ENCODE results near the gene SRGAP3.

The SRGAP3 gene

GRCh38 chr3:9178697-9179096 is 70.7 kb downstream of the SRGAP3 start:
- ATAC-seq (ENCODE audit: low read depth) = no peak
- peaks cover 23% of the 10 kb centered on the region for H3K4me1 ChIP-seq (ENCODE audit: insufficient read depth, poor library complexity, severe bottlenecking)
- no peaks in the 10 kb centered on the region for H3K27me3 ChIP-seq (ENCODE audit: insufficient read depth, poor library complexity, severe bottlenecking)
- no peak for DNase-seq (ENCODE audit: low spot score)
- no peaks in the 10 kb centered on the region for H3K9me3 ChIP-seq (ENCODE audit: severe bottlenecking)
- TF ChIP-seq, protein P1, sequence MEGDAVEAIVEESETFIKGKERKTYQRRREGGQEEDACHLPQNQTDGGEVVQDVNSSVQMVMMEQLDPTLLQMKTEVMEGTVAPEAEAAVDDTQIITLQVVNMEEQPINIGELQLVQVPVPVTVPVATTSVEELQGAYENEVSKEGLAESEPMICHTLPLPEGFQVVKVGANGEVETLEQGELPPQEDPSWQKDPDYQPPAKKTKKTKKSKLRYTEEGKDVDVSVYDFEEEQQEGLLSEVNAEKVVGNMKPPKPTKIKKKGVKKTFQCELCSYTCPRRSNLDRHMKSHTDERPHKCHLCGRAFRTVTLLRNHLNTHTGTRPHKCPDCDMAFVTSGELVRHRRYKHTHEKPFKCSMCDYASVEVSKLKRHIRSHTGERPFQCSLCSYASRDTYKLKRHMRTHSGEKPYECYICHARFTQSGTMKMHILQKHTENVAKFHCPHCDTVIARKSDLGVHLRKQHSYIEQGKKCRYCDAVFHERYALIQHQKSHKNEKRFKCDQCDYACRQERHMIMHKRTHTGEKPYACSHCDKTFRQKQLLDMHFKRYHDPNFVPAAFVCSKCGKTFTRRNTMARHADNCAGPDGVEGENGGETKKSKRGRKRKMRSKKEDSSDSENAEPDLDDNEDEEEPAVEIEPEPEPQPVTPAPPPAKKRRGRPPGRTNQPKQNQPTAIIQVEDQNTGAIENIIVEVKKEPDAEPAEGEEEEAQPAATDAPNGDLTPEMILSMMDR (IDR thresholded peaks at IDR 0.05; ENCODE audit: poor library complexity, severe bottlenecking) = no peak
- no peak overlapping the region for H3K4me3 ChIP-seq (ENCODE audit: severe bottlenecking)
- no peaks in the 10 kb centered on the region for H3K36me3 ChIP-seq (ENCODE audit: low read depth)
- no peak overlapping the region for H3K27ac ChIP-seq (ENCODE audit: poor library complexity, severe bottlenecking)

DNA sequence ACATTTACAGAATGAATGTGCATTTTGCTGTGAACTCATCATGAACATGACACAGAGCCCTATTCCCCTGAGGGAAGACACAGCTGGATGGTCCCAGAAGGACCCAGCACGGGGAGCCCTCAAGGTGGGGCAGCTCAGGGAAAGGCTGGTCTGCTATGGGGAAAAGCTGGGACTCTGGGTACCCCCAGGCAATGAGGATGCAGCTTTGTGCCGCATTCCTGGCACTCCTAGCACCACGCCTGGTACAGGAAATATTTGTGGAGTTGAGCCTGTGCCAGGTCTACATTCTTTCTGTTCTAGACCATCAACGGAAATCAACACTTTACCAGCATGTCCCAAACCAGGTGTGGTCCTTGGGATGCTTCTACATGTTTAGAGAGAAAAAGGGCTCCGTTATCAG is 74.0 kb downstream of the SRGAP3 start:
- no peaks in the 10 kb centered on the region for H3K36me3 ChIP-seq (ENCODE audit: low read depth)
- H3K4me1 ChIP-seq (ENCODE audit: insufficient read depth, poor library complexity, severe bottlenecking) = peaks cover 40% of the 10 kb centered on the region
- peak overlapping the region; percentile 96 for H3K27ac ChIP-seq (ENCODE audit: poor library complexity, severe bottlenecking)
- ATAC-seq (ENCODE audit: low read depth) (peak; percentile 96), DNase-seq (ENCODE audit: low spot score) (peak; percentile 93)
- TF ChIP-seq, protein P1 (IDR thresholded peaks at IDR 0.05; ENCODE audit: poor library complexity, severe bottlenecking) = no peak
- no peak overlapping the region for H3K4me3 ChIP-seq (ENCODE audit: severe bottlenecking)
- no peaks in the 10 kb centered on the region for H3K27me3 ChIP-seq (ENCODE audit: insufficient read depth, poor library complexity, severe bottlenecking)
- no peaks in the 10 kb centered on the region for H3K9me3 ChIP-seq (ENCODE audit: severe bottlenecking)

DNA sequence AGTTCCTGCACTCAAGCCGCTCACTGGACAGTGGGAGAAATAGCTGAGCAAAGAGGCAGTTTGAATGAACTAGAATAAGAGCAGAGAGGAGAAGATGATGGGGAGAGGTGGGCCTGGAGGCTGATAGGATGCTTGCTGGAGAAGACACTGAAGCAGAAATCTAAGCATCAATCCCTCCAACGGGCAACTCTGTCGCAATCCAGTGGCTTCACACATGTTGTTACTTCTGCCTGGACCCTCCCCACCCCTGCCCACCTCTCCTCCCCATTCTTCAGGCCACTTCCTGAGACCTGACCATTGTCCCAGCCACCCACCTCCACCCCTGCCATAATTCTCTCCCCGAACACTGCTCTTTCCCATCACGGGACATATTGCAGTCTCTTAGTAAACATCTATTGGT is 76.0 kb downstream of the SRGAP3 start:
- TF ChIP-seq, protein P1 (IDR thresholded peaks at IDR 0.05; ENCODE audit: poor library complexity, severe bottlenecking) = no peak
- no peak for DNase-seq (ENCODE audit: low spot score)
- no peaks in the 10 kb centered on the region for H3K36me3 ChIP-seq (ENCODE audit: low read depth)
- H3K27me3 ChIP-seq (ENCODE audit: insufficient read depth, poor library complexity, severe bottlenecking) = no peaks in the 10 kb centered on the region
- ATAC-seq (ENCODE audit: low read depth) = no peak
- H3K4me3 ChIP-seq (ENCODE audit: severe bottlenecking) = no peak overlapping the region
- peak overlapping the region; percentile 96 for H3K27ac ChIP-seq (ENCODE audit: poor library complexity, severe bottlenecking)
- H3K9me3 ChIP-seq (ENCODE audit: severe bottlenecking) = no peaks in the 10 kb centered on the region
- peaks cover 60% of the 10 kb centered on the region for H3K4me1 ChIP-seq (ENCODE audit: insufficient read depth, poor library complexity, severe bottlenecking)

GRCh38 chr3:9172851-9173321 is 76.6 kb downstream of the SRGAP3 start:
- H3K4me1 ChIP-seq (ENCODE audit: insufficient read depth, poor library complexity, severe bottlenecking) = peaks cover 65% of the 10 kb centered on the region
- H3K4me3 ChIP-seq (ENCODE audit: severe bottlenecking) = no peak overlapping the region
- TF ChIP-seq, protein P1 (IDR thresholded peaks at IDR 0.05; ENCODE audit: poor library complexity, severe bottlenecking) = no peak
- H3K27ac ChIP-seq (ENCODE audit: poor library complexity, severe bottlenecking) = peak overlapping the region; percentile 96
- H3K27me3 ChIP-seq (ENCODE audit: insufficient read depth, poor library complexity, severe bottlenecking) = no peaks in the 10 kb centered on the region
- DNase-seq (ENCODE audit: low spot score) (no peak), ATAC-seq (ENCODE audit: low read depth) (peak; percentile 1; the same call in 1 of the 3 replicates)
- H3K9me3 ChIP-seq (ENCODE audit: severe bottlenecking) = no peaks in the 10 kb centered on the region
- H3K36me3 ChIP-seq (ENCODE audit: low read depth) = no peaks in the 10 kb centered on the region

- H3K27ac ChIP-seq (ENCODE audit: poor library complexity, severe bottlenecking) = peak overlapping the region; percentile 96
Measured at GRCh38 chr3:9170851-9171160, 78.6 kb downstream of the SRGAP3 start.

More at GRCh38 chr3:9170851-9171160, 78.6 kb downstream of the SRGAP3 start:
- H3K9me3 ChIP-seq (ENCODE audit: severe bottlenecking) = no peaks in the 10 kb centered on the region
- no peak overlapping the region for H3K4me3 ChIP-seq (ENCODE audit: severe bottlenecking)
- DNase-seq (ENCODE audit: low spot score) (no peak), ATAC-seq (ENCODE audit: low read depth) (no peak)
- no peaks in the 10 kb centered on the region for H3K36me3 ChIP-seq (ENCODE audit: low read depth)
- no peaks in the 10 kb centered on the region for H3K27me3 ChIP-seq (ENCODE audit: insufficient read depth, poor library complexity, severe bottlenecking)
- H3K4me1 ChIP-seq (ENCODE audit: insufficient read depth, poor library complexity, severe bottlenecking) = peaks cover 67% of the 10 kb centered on the region
- TF ChIP-seq, protein P1 (IDR thresholded peaks at IDR 0.05; ENCODE audit: poor library complexity, severe bottlenecking) = no peak
